HG03196 (cell line): Measurements from ENCODE around the gene EPAS1.

ENCODE experiments used
- ATAC-seq: cut with Tn5 transposase; IDR thresholded peaks from one replicate; pipeline ENCODE4 v1.9.1; 2021; ENCODE audit not compliant: unreplicated experiment

Gene EPAS1

DNA sequence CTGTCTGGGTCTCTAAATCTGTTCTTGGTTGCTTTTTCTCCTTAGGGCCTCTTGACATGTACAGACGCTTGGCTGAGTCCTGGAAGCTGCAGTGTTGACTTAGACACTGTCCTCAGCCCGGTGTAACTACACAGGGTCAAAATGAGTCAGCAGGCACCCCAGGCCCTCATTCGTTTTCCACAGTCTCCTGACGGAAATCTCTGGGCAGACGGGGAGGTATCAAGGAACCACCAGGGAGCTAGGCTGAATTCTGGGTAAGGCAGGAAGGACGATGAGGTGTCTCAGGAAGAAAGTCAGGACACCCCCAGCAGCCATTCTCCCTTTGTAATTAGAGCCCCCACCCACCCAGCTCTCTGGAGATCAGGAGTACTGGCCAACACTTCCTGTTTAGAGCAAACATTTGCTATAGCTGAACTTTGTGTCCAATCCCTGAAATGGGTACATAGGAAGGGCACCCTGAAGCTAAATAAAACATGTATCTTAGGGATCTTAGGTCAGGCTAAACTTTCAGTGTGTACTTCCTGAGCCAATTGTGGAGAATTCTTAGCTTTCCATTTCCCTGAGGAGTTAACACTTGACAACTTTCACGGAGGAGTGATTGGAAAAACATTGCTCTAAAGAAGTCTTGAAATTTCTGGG lies 23.9 kb upstream of the EPAS1 start:
- no peak for ATAC-seq

- ATAC-seq, result no peak
These were observed 23.3 kb upstream of the EPAS1 start for GRCh38 chr2:46273919-46274318.

- ATAC-seq, result no peak
These were observed 22.6 kb upstream of the EPAS1 start for GRCh38 chr2:46274586-46274985.

- ATAC-seq, result no peak
These were observed 21.2 kb upstream of the EPAS1 start for GRCh38 chr2:46275995-46276394.

GRCh38 chr2:46276642-46277041 lies 20.6 kb upstream of the EPAS1 start:
- no peak for ATAC-seq

GRCh38 chr2:46277431-46278190 lies 19.6 kb upstream of the EPAS1 start:
- no peak for ATAC-seq

DNA sequence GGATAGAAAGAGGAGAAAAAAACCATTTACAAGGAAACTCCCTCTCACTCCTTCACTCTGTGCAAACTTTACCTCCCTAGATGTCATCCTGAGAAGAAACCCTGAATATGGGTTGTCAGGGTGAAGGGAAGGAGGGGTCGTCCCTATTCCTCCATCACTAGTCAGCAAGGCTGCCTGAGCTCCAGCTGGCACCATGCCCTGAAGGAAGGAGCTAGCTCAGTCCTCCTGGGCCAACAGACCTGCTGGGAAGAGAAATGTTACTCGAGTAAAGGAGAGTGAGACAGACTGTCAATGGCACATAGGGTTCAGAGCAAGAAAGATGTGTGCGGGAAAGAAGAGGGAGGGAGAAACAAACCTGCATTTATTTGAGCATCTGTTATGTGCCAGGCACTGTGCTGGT lies 18.3 kb upstream of the EPAS1 start:
- ATAC-seq, result no peak

- no peak for ATAC-seq
These were observed 15.3 kb upstream of the EPAS1 start for GRCh38 chr2:46281939-46282338.

DNA sequence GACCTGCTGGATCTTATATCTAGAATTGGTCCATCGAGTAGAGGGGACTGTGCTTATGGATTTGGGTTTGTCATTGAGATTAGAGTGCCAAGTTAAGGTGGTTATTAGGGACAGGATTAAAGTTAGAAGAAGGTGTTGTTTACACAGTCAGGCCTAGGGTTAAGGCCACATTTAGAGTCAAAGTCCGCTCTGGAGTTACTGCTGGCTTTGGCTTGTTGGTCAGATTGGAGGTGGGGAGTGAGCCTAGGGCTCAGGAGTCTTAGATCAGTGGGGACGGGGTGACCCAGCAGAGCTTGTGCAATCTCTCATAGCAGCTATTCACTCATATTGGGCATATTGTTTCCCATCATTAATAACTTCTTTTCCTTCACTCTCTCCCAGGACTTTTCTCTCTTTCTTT lies 13.5 kb upstream of the EPAS1 start:
- no peak for ATAC-seq

DNA sequence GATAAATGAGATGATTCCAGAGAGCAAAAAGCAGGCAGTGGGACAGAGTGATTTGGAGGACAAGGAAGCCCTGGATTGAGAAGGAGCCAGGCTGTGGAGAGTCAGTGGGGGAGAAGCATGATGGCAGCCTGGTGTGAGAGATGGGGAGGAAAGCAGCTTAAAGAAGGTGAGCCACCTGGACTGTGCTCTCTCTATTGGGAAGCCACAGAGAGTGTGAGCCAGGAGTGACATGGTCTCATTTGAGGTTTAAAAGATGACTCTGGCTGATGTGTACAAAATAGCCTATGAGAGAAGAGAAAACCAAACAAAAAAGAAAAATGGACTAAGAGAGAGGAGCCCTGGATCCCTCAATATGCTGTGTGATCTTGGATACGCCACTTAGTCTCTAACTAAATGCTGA lies 12.9 kb upstream of the EPAS1 start:
- ATAC-seq, result no peak

- no peak for ATAC-seq
These were observed 12.4 kb upstream of the EPAS1 start for GRCh38 chr2:46284796-46285195.

- ATAC-seq, result no peak
These were observed 10.5 kb upstream of the EPAS1 start for GRCh38 chr2:46286715-46287114.

DNA sequence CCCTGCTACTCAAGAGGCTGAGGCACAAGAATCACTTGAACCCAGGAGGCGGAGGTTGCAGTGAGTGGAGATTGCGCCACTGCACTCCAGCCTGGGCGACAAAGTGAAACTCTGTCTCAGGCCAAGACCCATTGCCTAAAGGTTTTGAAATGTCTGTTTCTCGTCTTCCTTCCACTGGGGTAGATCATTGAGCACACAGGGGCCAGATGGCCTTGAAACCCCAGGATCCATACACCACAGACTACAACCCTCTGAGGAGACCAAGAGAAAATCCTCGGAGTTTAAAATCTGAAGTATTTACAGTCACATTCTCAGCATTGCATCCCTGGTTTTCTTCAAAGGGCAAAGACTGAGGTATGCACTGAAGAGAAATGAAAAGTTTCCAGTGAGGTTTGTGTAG lies 7.1 kb upstream of the EPAS1 start:
- no peak for ATAC-seq

GRCh38 chr2:46293466-46293865 lies 3.7 kb upstream of the EPAS1 start:
- ATAC-seq, result no peak

DNA sequence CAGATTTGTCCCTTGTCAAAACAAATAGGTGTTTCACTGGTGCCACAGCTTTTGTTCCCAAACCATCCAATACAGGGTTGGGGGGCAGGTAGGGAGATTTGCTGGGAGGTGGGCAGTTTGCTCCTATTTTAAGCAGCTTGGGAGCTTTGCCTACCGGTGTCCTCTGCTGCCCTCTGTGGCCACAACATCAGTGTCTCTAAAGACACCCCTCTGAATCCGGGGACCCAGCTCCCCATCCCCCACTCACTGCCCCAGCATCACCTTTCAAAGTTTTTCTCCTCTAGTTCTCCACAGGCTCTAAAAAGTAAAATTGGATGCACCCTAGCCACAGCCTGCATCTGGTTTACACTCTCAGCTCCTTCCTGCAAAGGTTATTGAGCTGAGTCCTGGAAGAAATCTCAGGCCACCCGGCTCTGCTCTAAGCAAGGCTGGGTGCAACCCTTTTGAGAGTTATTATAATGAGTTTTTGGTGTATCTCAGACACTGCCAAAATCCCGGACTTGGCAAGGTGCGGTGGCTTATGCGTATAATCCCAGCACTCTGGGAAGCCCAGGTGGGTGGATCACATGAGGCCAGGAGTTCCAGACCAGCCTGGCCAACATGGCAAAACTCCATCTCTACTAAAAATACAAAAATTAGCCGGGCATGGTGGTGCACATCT lies 2.9 kb upstream of the EPAS1 start:
- no peak for ATAC-seq

- ATAC-seq, result no peak
These were observed 879 bp upstream of the EPAS1 start for GRCh38 chr2:46296216-46296839.

GRCh38 chr2:46297546-46298271 lies 502 bp downstream of the EPAS1 start:
- ATAC-seq, result no peak

DNA sequence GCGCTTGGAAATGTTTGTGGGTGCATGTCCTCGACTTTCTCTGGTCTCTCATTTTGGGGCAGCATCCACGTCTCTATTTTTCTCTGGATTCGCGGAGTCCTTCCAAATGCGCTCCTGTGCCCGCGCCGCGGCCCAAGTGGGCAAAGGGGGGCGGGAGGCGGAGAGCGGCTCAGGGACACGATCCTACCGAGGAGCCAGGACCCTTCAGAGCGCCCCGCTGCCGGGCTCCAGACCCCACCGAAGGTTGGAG lies 990 bp downstream of the EPAS1 start:
- ATAC-seq, result no peak

- no peak for ATAC-seq
These were observed 1.5 kb downstream of the EPAS1 start for GRCh38 chr2:46298522-46299353.

GRCh38 chr2:46299365-46300263 lies 2.4 kb downstream of the EPAS1 start:
- no peak for ATAC-seq
